Stimulated activated memory B cell treated with anti-CD40 and anti-IgM and Interleukin-4, amounts not matched to agents 10 μg/mL and 1 μg/mL and 100 μg/mL, for 72 hours (primary cell): Measurements from ENCODE around the gene THAP7.

ENCODE experiments used
- ATAC-seq: fragments of 150-1000 bp; cut with Tn5 transposase; 2 replicates; pipeline ENCODE4 v1.10.0; 2021
- H3K27ac Mint-ChIP-seq: one replicate; pipeline ENCODE4 v1.8.0; 2022; ENCODE audit warnings: mild to moderate bottlenecking, mixed read lengths
- H3K27me3 Mint-ChIP-seq: one replicate; pipeline ENCODE4 v1.8.0; 2022; ENCODE audit warnings: mixed read lengths
- H3K36me3 Mint-ChIP-seq: one replicate; pipeline ENCODE4 v1.8.0; 2022; ENCODE audit warnings: mixed read lengths
- H3K4me1 Mint-ChIP-seq: one replicate; pipeline ENCODE4 v1.8.0; 2022; ENCODE audit warnings: mixed read lengths
- H3K4me3 Mint-ChIP-seq: one replicate; pipeline ENCODE4 v1.8.0; 2022; ENCODE audit warnings: mild to moderate bottlenecking, moderate library complexity, mixed read lengths
- H3K9me3 Mint-ChIP-seq: one replicate; pipeline ENCODE4 v1.8.0; 2022; ENCODE audit warnings: mixed read lengths

THAP7 gene

GRCh38 chr22:21003782-21004181 lies 1.9 kb upstream of the THAP7 start:
- peaks cover 32% of the 10 kb centered on the region for H3K4me1 Mint-ChIP-seq
- no peak for ATAC-seq
- H3K36me3 Mint-ChIP-seq: no peaks in the 10 kb centered on the region
- H3K27ac Mint-ChIP-seq: peak overlapping the region; percentile 97
- H3K27me3 Mint-ChIP-seq: no peaks in the 10 kb centered on the region
- H3K9me3 Mint-ChIP-seq: no peaks in the 10 kb centered on the region
- no peak overlapping the region for H3K4me3 Mint-ChIP-seq

- Mint-ChIP-seq H3K36me3 (peaks cover 11% of the 10 kb centered on the region), H3K4me1 (peaks cover 40% of the 10 kb centered on the region)
- no peak for ATAC-seq
Measured at GRCh38 chr22:21000987-21001600, 824 bp downstream of the THAP7 start.

GRCh38 chr22:21000207-21000986 lies 1.5 kb downstream of the THAP7 start:
- peak overlapping the region; percentile 97 for H3K4me3 Mint-ChIP-seq
- peaks cover 40% of the 10 kb centered on the region for H3K4me1 Mint-ChIP-seq
- H3K36me3 Mint-ChIP-seq: peaks cover 13% of the 10 kb centered on the region
- H3K27me3 Mint-ChIP-seq: no peaks in the 10 kb centered on the region
- no peak for ATAC-seq
- no peaks in the 10 kb centered on the region for H3K9me3 Mint-ChIP-seq
- peak overlapping the region; percentile 97 for H3K27ac Mint-ChIP-seq

More at GRCh38 chr22:21000987-21001600, 824 bp downstream of the THAP7 start:
- Mint-ChIP-seq H3K27ac (peak overlapping the region; percentile 97), H3K27me3 (no peaks in the 10 kb centered on the region), H3K9me3 (no peaks in the 10 kb centered on the region), H3K4me3 (peak overlapping the region; percentile 97)

GRCh38 chr22:20999350-21000206 lies 2.3 kb downstream of the THAP7 start:
- Mint-ChIP-seq H3K27me3 (no peaks in the 10 kb centered on the region), H3K27ac (peak overlapping the region; percentile 97), H3K9me3 (no peaks in the 10 kb centered on the region), H3K36me3 (peaks cover 18% of the 10 kb centered on the region), H3K4me3 (peak overlapping the region; percentile 97), H3K4me1 (peaks cover 40% of the 10 kb centered on the region)
- no peak for ATAC-seq

- peak overlapping the region; percentile 30 for H3K27ac Mint-ChIP-seq
- H3K27me3 Mint-ChIP-seq: no peaks in the 10 kb centered on the region
- H3K4me3 Mint-ChIP-seq: no peak overlapping the region
- peaks cover 19% of the 10 kb centered on the region for H3K36me3 Mint-ChIP-seq
- ATAC-seq: no peak
- no peaks in the 10 kb centered on the region for H3K9me3 Mint-ChIP-seq
- peaks cover 38% of the 10 kb centered on the region for H3K4me1 Mint-ChIP-seq
Measured at GRCh38 chr22:20998411-20999336, 3.2 kb downstream of the THAP7 start.

GRCh38 chr22:20997536-20998257 lies 4.2 kb downstream of the THAP7 start:
- Mint-ChIP-seq H3K27me3 (no peaks in the 10 kb centered on the region), H3K27ac (peak overlapping the region; percentile 30)
- ATAC-seq: no peak

GRCh38 chr22:20996598-20997535 lies 5.1 kb downstream of the THAP7 start:
- H3K27ac Mint-ChIP-seq: no peak overlapping the region
- no peak for ATAC-seq
- no peaks in the 10 kb centered on the region for H3K9me3 Mint-ChIP-seq
- H3K36me3 Mint-ChIP-seq: peaks cover 25% of the 10 kb centered on the region
- H3K4me3 Mint-ChIP-seq: no peak overlapping the region
- no peaks in the 10 kb centered on the region for H3K27me3 Mint-ChIP-seq
- peaks cover 26% of the 10 kb centered on the region for H3K4me1 Mint-ChIP-seq

More at GRCh38 chr22:20997536-20998257, 4.2 kb downstream of the THAP7 start:
- Mint-ChIP-seq H3K4me1 (peaks cover 28% of the 10 kb centered on the region), H3K4me3 (no peak overlapping the region), H3K9me3 (no peaks in the 10 kb centered on the region), H3K36me3 (peaks cover 22% of the 10 kb centered on the region)

GRCh38 chr22:20996031-20996410 lies 5.9 kb downstream of the THAP7 start:
- peaks cover 29% of the 10 kb centered on the region for H3K36me3 Mint-ChIP-seq
- no peaks in the 10 kb centered on the region for H3K9me3 Mint-ChIP-seq
- peaks cover 21% of the 10 kb centered on the region for H3K4me1 Mint-ChIP-seq
- no peak overlapping the region for H3K27ac Mint-ChIP-seq
- ATAC-seq: no peak
- no peak overlapping the region for H3K4me3 Mint-ChIP-seq
- no peaks in the 10 kb centered on the region for H3K27me3 Mint-ChIP-seq

- no peak overlapping the region for H3K4me3 Mint-ChIP-seq
- no peaks in the 10 kb centered on the region for H3K27me3 Mint-ChIP-seq
- ATAC-seq: no peak
- no peak overlapping the region for H3K27ac Mint-ChIP-seq
- H3K4me1 Mint-ChIP-seq: peaks cover 17% of the 10 kb centered on the region
- peaks cover 34% of the 10 kb centered on the region for H3K36me3 Mint-ChIP-seq
- H3K9me3 Mint-ChIP-seq: no peaks in the 10 kb centered on the region
Measured at GRCh38 chr22:20995329-20996030, 6.4 kb downstream of the THAP7 start.

GRCh38 chr22:20994902-20995241 lies 7.0 kb downstream of the THAP7 start:
- no peaks in the 10 kb centered on the region for H3K27me3 Mint-ChIP-seq
- ATAC-seq: no peak
- peaks cover 38% of the 10 kb centered on the region for H3K36me3 Mint-ChIP-seq
- H3K4me1 Mint-ChIP-seq: peaks cover 11% of the 10 kb centered on the region
- no peak overlapping the region for H3K4me3 Mint-ChIP-seq
- no peak overlapping the region for H3K27ac Mint-ChIP-seq
- H3K9me3 Mint-ChIP-seq: no peaks in the 10 kb centered on the region

- no peaks in the 10 kb centered on the region for H3K9me3 Mint-ChIP-seq
- no peak overlapping the region for H3K27ac Mint-ChIP-seq
- no peaks in the 10 kb centered on the region for H3K27me3 Mint-ChIP-seq
- no peak overlapping the region for H3K4me3 Mint-ChIP-seq
- peaks cover 38% of the 10 kb centered on the region for H3K36me3 Mint-ChIP-seq
- H3K4me1 Mint-ChIP-seq: peaks cover 8% of the 10 kb centered on the region
- ATAC-seq: no peak
Measured at GRCh38 chr22:20994128-20994901, 7.6 kb downstream of the THAP7 start.
